Smooth muscle cell (in vitro differentiated cells): ENCODE data around the gene ZBTB8OS. TPM values are rescaled to one million over a fixed set of nuclear protein-coding genes. Genes with fewer than 3 reads are reported as not detected.

Experiments
- DNase-seq: peaks from one replicate; lab custom pipeline; 2025; ENCODE audit not compliant: unreplicated experiment; lab: John Stamatoyannopoulos, UW
- H2AFZ ChIP-seq: fragments of 200-600 bp; sonication (generic); 2 replicates; pipeline ENCODE4 v1.6.0; 2016; ENCODE audit warnings: antibody characterized with exemption, low read depth, mild to moderate bottlenecking
- H3F3A ChIP-seq: fragments of 200-600 bp; sonication (generic); 2 replicates; pipeline ENCODE4 v1.6.0; 2017; ENCODE audit warnings: antibody characterized with exemption, low read depth
- H3K27ac ChIP-seq: fragments of 200-600 bp; sonication (generic); 2 replicates; pipeline ENCODE4 v1.5.1; 2016; ENCODE audit warnings: low read depth, mild to moderate bottlenecking
- H3K27me3 ChIP-seq: fragments of 200-600 bp; sonication (generic); 2 replicates; pipeline ENCODE4 v1.6.1; 2016; ENCODE audit warnings: low read depth, mild to moderate bottlenecking
- H3K36me3 ChIP-seq: fragments of 200-600 bp; sonication (generic); 2 replicates; pipeline ENCODE4 v1.5.1; 2016; ENCODE audit warnings: low read depth
- H3K4me1 ChIP-seq: fragments of 200-600 bp; sonication (generic); 2 replicates; pipeline ENCODE4 v1.5.1; 2016; ENCODE audit warnings: low read depth
- H3K4me2 ChIP-seq: fragments of 200-600 bp; sonication (generic); 2 replicates; pipeline ENCODE4 v1.6.0; 2016; ENCODE audit warnings: mild to moderate bottlenecking
- H3K4me3 ChIP-seq: fragments of 200-600 bp; sonication (generic); 2 replicates; pipeline ENCODE4 v1.5.1; 2016; ENCODE audit warnings: mild to moderate bottlenecking
- H3K79me2 ChIP-seq: fragments of 200-600 bp; sonication (generic); 2 replicates; pipeline ENCODE4 v1.6.0; 2016; ENCODE audit warnings: low read depth, mild to moderate bottlenecking
- H3K9ac ChIP-seq: fragments of 200-600 bp; sonication (generic); 2 replicates; pipeline ENCODE4 v1.6.0; 2016; ENCODE audit warnings: low read depth
- H3K9me3 ChIP-seq: fragments of 200-600 bp; sonication (generic); replicated peaks from 2 replicates; pipeline ENCODE4 v1.5.1; 2016; ENCODE audit warnings: low read depth
- H4K20me1 ChIP-seq: fragments of 200-600 bp; sonication (generic); 2 replicates; pipeline ENCODE4 v1.6.0; 2016; ENCODE audit warnings: low read depth
- WGBS: methylation state at CpG from one replicate; pipeline ENCODE4 v1.1.7; 2016; ENCODE audit warnings: low lambda C conversion rate; 5-methylcytosine and 5-hydroxymethylcytosine counted together
- polyA plus RNA-seq: library from polyadenylated mRNA; unstranded; fragments of >200 nt; fragmentation: Nextera tagmentation; extraction: Ambion mirVana; gene quantifications from 2 replicates; pipeline ENCODE4 v1.2.1, GENCODE V29; 2016
- total RNA-seq: library from RNA; depleted of rRNA; stranded (reverse); fragments of >200 nt; gene quantifications from 2 replicates; pipeline ENCODE4 v1.2.3, GENCODE V29; 2014
- TF ChIP-seq, protein P1 (sequence below): fragments of 200-600 bp; sonication (generic); IDR thresholded peaks from 2 replicates; pipeline ENCODE4 v1.5.1; 2017; ENCODE audit warnings: borderline replicate concordance, mild to moderate bottlenecking, antibody characterized with exemption; ENCODE audit not compliant: insufficient read depth, poor library complexity, severe bottlenecking

Gene ZBTB8OS
- total and polyA plus RNA-seq, 2 experiments from 2014 or later: 33.3 to 39.5 TPM

DNA sequence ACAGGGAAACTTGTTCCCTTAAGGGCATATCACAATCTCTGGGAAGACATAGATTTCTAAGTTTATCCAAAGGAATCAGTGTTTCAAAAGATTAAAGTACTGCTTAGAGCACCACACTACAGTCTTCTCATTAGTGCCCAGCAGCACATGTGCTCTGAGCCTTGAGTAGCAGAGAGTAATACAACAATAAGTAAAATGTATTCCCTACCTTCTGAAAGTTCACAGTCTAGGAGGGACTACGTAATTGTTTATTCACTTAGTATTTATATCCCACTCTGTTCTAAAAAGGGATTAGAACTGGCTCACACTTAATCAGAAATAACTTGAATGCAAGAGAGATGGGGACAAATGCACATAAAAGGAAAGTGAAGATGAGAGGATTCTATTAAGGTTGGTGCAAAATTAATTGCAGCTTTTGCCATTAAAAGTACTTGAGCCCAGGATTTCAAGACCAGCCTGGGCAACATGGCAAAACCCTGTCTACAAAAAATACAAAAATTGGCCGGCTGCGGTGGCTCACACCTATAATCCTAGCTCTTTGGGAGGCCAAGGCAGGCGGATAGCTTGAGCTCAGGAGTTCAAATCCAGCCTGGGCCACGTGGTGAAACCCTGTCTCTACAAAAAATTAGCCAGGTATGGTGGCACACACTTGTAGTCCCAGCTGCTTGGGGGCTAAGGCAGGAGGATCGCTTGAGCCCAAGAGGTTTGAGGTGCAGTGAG is 43.3 kb upstream of the ZBTB8OS start:
- Histone ChIP-seq H3K4me1 (no peaks in the 10 kb centered on the region), H4K20me1 (no peaks in the 10 kb centered on the region), H3K9me3 (no peaks in the 10 kb centered on the region), H3K4me3 (no peak overlapping the region), H3F3A (no peaks in the 10 kb centered on the region), H2AFZ (no peak overlapping the region), H3K36me3 (no peaks in the 10 kb centered on the region), H3K4me2 (no peak overlapping the region), H3K79me2 (no peaks in the 10 kb centered on the region), H3K27ac (no peak overlapping the region), H3K27me3 (no peaks in the 10 kb centered on the region), H3K9ac (no peak overlapping the region)
- DNase-seq: no peak
- TF ChIP-seq, protein P1, sequence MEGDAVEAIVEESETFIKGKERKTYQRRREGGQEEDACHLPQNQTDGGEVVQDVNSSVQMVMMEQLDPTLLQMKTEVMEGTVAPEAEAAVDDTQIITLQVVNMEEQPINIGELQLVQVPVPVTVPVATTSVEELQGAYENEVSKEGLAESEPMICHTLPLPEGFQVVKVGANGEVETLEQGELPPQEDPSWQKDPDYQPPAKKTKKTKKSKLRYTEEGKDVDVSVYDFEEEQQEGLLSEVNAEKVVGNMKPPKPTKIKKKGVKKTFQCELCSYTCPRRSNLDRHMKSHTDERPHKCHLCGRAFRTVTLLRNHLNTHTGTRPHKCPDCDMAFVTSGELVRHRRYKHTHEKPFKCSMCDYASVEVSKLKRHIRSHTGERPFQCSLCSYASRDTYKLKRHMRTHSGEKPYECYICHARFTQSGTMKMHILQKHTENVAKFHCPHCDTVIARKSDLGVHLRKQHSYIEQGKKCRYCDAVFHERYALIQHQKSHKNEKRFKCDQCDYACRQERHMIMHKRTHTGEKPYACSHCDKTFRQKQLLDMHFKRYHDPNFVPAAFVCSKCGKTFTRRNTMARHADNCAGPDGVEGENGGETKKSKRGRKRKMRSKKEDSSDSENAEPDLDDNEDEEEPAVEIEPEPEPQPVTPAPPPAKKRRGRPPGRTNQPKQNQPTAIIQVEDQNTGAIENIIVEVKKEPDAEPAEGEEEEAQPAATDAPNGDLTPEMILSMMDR: no peak
- 97% methylated on average over 6 of the region's 6 CpGs for WGBS

DNA sequence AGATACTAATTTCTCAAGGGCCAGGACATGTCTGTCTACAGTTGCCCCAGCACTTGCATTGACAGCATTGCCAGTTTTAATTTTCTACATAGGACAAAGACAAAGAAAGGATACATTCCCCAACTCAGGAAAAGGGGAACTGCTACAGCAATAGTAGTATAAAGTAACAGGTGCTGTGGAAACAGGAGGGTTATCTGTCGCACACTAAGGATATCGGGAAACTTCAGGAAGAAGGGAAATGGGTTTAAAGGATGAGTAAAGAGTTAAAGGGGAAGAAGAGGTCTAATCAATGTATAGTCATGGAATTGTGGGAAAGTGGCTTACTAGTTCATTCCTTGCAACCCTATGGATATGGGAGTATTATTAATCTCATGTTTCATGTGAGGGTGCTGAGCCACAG is 36.0 kb upstream of the ZBTB8OS start:
- DNase-seq: no peak
- Histone ChIP-seq H4K20me1 (peaks cover 28% of the 10 kb centered on the region), H3K27me3 (no peaks in the 10 kb centered on the region), H3K9ac (no peak overlapping the region), H3K9me3 (no peaks in the 10 kb centered on the region), H3K4me1 (no peaks in the 10 kb centered on the region), H3K4me2 (no peak overlapping the region), H3K79me2 (no peaks in the 10 kb centered on the region), H2AFZ (no peak overlapping the region), H3K27ac (no peak overlapping the region), H3F3A (peaks cover 16% of the 10 kb centered on the region), H3K4me3 (no peak overlapping the region), H3K36me3 (no peaks in the 10 kb centered on the region)
- WGBS: 88% methylated on average over 2 of the region's 2 CpGs
- TF ChIP-seq, protein P1: no peak

DNA sequence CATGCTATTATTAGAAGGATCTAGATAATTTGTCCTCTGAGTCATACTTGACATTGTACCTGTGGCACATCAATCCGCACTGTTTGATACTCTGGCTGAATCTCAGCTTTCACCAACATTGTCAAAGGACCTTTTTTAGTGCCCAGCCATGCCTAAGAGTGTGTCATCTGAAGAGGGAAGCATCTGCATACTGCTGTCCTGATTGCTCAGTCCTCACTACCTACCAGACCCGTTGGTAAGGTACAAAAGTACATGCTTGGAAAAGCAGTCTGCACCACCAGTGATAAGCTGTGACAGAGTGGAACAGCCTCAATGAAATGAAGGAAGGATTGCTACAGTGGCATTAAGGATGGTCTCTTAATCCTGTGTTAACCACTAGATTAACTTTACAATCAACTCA is 35.1 kb upstream of the ZBTB8OS start:
- Histone ChIP-seq H3F3A (peaks cover 16% of the 10 kb centered on the region), H3K4me1 (no peaks in the 10 kb centered on the region), H3K4me3 (no peak overlapping the region), H3K4me2 (no peak overlapping the region), H3K27ac (no peak overlapping the region), H3K9me3 (no peaks in the 10 kb centered on the region), H4K20me1 (peaks cover 28% of the 10 kb centered on the region), H3K36me3 (peaks cover 9% of the 10 kb centered on the region), H2AFZ (no peak overlapping the region), H3K79me2 (no peaks in the 10 kb centered on the region), H3K9ac (no peak overlapping the region), H3K27me3 (no peaks in the 10 kb centered on the region)
- DNase-seq: no peak
- TF ChIP-seq, protein P1: no peak
- 77% methylated on average over 2 of the region's 2 CpGs for WGBS
